HL-60 (cell line): ENCODE data around the gene GMEB2.
A peak's percentile ranks its signal among the peaks of the same experiment; 100 is the strongest.

Source experiments
- DNase-seq, 2 experiments: peaks; one replicate each; pipeline ENCODE4 v3.0.0-alpha.2; 2010 to 2020; ENCODE audit warnings: low read depth in 1 of 2, low spot score in 1 of 2
- H3K27ac ChIP-seq: fragments of 250-450 bp; sonication (Bioruptor Pico); replicated peaks from 2 replicates; pipeline ENCODE4 v1.5.1; 2020; ENCODE audit warnings: mild to moderate bottlenecking, moderate library complexity
- H3K27me3 ChIP-seq: fragments of 250-450 bp; sonication (Bioruptor Pico); 2 replicates; pipeline ENCODE4 v1.5.1; 2021; ENCODE audit warnings: mild to moderate bottlenecking, moderate library complexity; ENCODE audit not compliant: insufficient read depth, poor library complexity, severe bottlenecking
- H3K4me3 ChIP-seq: replicated peaks from 2 replicates; pipeline ENCODE4 v1.5.1; 2011; ENCODE audit warnings: mild to moderate bottlenecking, control low read depth, low read length; ENCODE audit not compliant: insufficient read depth
- GABPA ChIP-seq: IDR thresholded peaks from 2 replicates; pipeline ENCODE4 v1.6.1; 2012; ENCODE audit warnings: low read depth
- POLR2AphosphoS5 ChIP-seq: IDR thresholded peaks from 2 replicates; pipeline ENCODE4 v1.6.1; 2012; ENCODE audit warnings: low read depth
- SPI1 ChIP-seq: IDR thresholded peaks from 2 replicates; pipeline ENCODE4 v1.6.1; 2012; ENCODE audit warnings: low read depth, mild to moderate bottlenecking, borderline replicate concordance
- TF ChIP-seq, protein P1 (sequence below): IDR thresholded peaks from 2 replicates; pipeline ENCODE4 v1.6.1; 2012; ENCODE audit warnings: low read depth; ENCODE audit not compliant: insufficient replicate concordance
- TF ChIP-seq, protein P2 (sequence below): IDR thresholded peaks from one replicate; pipeline ENCODE4 v1.5.1; 2011; ENCODE audit warnings: low read length, control low read depth, inconsistent platforms; ENCODE audit not compliant: insufficient read depth

GMEB2 gene

DNA sequence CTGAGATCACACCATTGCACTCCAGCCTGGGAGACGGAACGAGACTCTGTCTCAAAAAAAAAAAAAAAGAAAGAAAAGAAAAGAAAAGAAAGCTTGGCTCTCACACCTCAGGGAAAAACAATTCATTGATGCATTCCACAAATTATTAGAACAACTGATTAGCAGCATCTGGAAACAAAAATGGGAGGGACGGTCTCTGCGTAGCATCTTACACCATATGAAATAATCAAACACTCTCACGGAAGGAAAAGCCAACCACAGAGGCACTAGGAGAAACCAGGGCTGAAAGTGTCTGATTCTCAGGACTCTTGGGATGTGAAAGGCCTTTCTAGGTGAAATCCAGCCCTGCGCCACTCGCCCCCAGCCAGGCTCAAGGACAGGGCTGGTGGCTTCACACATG, 50.6 kb downstream of the GMEB2 start:
- peaks cover 56% of the 10 kb centered on the region for H3K27me3 ChIP-seq
- TF ChIP-seq, protein P1, sequence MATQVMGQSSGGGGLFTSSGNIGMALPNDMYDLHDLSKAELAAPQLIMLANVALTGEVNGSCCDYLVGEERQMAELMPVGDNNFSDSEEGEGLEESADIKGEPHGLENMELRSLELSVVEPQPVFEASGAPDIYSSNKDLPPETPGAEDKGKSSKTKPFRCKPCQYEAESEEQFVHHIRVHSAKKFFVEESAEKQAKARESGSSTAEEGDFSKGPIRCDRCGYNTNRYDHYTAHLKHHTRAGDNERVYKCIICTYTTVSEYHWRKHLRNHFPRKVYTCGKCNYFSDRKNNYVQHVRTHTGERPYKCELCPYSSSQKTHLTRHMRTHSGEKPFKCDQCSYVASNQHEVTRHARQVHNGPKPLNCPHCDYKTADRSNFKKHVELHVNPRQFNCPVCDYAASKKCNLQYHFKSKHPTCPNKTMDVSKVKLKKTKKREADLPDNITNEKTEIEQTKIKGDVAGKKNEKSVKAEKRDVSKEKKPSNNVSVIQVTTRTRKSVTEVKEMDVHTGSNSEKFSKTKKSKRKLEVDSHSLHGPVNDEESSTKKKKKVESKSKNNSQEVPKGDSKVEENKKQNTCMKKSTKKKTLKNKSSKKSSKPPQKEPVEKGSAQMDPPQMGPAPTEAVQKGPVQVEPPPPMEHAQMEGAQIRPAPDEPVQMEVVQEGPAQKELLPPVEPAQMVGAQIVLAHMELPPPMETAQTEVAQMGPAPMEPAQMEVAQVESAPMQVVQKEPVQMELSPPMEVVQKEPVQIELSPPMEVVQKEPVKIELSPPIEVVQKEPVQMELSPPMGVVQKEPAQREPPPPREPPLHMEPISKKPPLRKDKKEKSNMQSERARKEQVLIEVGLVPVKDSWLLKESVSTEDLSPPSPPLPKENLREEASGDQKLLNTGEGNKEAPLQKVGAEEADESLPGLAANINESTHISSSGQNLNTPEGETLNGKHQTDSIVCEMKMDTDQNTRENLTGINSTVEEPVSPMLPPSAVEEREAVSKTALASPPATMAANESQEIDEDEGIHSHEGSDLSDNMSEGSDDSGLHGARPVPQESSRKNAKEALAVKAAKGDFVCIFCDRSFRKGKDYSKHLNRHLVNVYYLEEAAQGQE: no peak
- no peak for TF ChIP-seq GABPA
- no peak for TF ChIP-seq POLR2AphosphoS5
- no peak for TF ChIP-seq SPI1
- TF ChIP-seq, protein P2, sequence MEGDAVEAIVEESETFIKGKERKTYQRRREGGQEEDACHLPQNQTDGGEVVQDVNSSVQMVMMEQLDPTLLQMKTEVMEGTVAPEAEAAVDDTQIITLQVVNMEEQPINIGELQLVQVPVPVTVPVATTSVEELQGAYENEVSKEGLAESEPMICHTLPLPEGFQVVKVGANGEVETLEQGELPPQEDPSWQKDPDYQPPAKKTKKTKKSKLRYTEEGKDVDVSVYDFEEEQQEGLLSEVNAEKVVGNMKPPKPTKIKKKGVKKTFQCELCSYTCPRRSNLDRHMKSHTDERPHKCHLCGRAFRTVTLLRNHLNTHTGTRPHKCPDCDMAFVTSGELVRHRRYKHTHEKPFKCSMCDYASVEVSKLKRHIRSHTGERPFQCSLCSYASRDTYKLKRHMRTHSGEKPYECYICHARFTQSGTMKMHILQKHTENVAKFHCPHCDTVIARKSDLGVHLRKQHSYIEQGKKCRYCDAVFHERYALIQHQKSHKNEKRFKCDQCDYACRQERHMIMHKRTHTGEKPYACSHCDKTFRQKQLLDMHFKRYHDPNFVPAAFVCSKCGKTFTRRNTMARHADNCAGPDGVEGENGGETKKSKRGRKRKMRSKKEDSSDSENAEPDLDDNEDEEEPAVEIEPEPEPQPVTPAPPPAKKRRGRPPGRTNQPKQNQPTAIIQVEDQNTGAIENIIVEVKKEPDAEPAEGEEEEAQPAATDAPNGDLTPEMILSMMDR: no peak
- H3K27ac ChIP-seq: no peak overlapping the region
- DNase-seq: no peak
- H3K4me3 ChIP-seq: no peak overlapping the region

DNA sequence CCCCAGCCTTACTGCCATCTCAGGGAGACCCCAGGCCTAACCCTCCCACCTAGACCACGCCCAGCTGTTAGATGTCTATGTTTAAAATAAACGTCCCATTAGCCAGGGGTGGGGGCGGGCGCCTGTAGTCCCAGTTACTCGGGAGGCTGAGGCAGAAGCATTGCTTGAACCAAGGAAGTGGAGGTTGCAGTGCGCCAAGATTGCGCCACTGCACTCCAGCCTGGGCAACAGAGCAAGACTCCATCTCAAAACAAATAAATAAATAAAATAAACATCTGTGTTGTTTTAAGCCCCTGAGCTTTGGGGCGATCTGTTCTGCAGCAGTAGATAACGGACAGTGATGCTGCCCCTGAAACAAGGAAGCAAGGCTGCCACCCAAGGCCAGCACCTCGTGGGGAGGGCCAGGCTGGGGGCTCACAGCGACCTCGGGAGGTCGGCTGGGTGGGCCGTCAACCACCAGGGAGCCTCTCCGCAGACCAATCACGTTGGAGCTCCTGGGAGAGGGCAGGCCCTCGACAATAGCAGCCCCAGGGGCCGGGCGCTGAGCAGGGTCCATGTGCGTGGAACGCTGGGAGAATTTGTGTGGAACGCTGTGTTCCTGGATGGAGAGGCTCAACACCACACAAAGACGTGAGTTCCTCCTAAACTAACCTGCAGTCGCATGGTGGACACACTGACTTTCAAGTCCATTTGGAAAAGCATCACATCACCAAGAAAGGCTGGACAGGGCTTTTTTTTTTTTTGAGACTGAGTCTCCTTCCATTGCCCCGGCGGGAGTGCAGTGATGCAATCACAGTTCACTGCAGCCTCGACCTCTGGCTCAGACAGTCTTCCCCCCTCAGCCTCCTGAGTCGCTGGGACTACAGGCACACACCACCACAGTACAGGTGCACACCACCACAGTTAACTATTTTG, 51.8 kb downstream of the GMEB2 start:
- H3K27me3 ChIP-seq: peaks cover 55% of the 10 kb centered on the region
- no peak overlapping the region for H3K4me3 ChIP-seq
- H3K27ac ChIP-seq: no peak overlapping the region
- TF ChIP-seq GABPA: no peak
- TF ChIP-seq, protein P2: no peak
- no peak for TF ChIP-seq POLR2AphosphoS5
- no peak for TF ChIP-seq SPI1
- TF ChIP-seq, protein P1: no peak
- DNase-seq: no peak

DNA sequence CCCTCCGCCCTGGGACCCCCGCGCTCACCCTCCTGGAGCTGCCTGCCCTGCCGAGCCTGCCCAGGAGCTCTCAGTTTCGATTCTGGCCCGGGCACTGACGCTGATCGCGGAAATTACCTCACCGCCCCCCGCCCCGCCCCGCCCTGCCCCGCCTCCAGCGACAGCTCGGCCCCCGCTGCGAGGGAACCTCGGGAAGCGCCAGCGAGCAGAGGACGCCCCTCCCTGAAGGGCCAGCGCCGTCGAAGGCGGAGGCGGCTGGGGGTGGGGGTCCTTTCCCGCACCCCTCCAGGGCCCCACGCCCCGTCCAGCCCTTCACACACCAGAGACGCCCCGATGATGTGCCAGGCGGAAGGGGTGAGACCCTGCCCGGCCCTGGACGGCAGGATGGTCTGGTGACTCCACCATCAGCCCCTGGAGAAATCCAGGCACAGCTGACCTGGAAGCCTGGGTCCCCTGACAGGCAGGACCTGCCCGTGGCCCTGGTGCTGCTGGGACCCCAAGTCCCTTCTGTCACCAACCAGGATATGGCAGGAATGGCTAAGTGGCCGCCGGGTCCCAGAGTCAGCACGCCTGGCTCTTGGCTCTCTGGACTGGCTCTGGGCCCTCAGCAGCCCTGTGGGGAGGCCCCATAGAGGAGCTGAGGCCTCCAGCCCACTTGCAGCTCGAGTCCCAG, 52.6 kb downstream of the GMEB2 start, which contains the start of gene HELZ2:
TSS of gene HELZ2 (minus strand) at position 84 of the 673 bp plus-strand sequence. CDS start 1,854 bp downstream, outside the sequence.
- Histone ChIP-seq H3K27ac (no peak within 1 kb of the TSS), H3K4me3 (peak within 1 kb of the TSS; percentile 50), H3K27me3 (peaks cover 60% of the 10 kb centered on the region)
- TF ChIP-seq, protein P2: no peak
- DNase-seq: peak in 1 of 2 experiments; percentile 45
